HG03045 (cell line): Measurements from ENCODE around the gene UBAC2.
"Not testable (repeated sequence)": the region's sequence is repeated elsewhere in the genome, so short reads cannot be mapped to it uniquely, and the experiment has no call there.

Source experiments
- ATAC-seq: cut with Tn5 transposase; IDR thresholded peaks from one replicate; pipeline ENCODE4 v1.9.1; 2021; ENCODE audit warnings: mild to moderate bottlenecking, moderate library complexity; ENCODE audit not compliant: unreplicated experiment

The UBAC2 gene

DNA sequence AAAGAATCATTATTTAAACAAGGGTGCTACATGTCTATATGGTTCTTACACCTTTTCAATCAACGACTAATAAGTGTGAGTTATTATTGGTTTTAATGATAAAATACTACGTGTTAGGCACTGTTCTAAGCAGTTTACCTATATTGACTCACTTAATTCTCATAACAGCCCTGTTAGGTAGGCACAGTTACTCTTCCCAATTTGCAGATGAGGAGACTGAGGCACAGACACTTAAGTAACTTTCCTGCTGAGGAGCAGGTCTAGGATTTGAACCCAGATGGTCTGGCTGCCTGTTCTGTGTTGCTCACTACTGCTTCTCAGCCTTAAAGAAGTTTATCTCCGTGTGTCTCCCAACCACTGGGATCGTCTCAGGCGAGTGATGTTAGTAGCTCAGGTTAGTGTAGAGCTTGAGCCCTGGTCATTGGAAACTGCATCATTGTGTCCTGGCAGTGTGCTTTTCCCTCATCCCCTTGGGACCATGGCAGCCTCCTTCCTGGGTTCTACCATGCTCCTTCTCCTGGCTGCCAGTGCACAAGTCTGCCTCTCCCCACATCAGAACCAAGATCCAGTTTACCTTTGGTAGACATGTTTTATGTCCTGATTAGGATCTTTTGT, 10.9 kb downstream of the UBAC2 start:
- no peak for ATAC-seq

DNA sequence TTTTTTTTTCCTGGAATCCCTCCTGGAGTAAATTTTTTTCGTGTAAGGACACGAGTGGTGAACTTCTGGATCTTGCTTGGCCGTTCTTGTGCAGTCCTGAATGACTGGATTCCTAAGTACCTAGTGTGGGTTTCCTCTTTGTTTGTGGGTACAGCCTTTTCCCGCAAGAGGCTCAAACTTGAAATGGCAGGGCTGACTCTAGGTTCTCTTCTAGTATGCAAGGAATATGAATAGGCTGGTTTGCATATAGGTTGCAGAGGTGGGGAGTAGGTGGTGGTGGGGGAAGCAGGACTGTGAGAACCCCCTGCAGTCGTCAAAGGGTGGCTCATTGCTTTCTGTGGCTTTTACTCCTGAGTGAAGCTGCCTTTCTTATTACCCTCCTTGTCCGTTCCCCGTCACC, 13.6 kb downstream of the UBAC2 start:
- peak; percentile 72 for ATAC-seq

DNA sequence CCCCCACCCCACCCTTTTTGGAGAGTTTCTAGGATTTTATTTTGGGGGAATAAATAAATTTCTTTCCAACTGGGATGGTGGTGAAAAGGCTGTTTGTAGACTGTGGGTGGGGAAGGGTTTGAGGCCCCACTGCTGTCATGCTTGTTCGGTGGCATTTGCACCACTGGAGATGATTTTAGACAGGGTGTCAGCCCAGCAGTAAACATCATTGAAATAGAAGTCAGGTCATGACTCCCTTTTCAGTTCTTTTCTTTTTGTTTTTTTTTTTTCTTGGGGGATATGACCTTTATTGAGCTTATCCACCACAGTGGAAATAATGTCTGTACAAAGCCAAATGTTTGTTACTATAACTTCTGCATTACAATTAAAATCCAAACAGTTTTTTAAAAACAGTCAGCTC, 14.1 kb downstream of the UBAC2 start:
- ATAC-seq, result no peak

DNA sequence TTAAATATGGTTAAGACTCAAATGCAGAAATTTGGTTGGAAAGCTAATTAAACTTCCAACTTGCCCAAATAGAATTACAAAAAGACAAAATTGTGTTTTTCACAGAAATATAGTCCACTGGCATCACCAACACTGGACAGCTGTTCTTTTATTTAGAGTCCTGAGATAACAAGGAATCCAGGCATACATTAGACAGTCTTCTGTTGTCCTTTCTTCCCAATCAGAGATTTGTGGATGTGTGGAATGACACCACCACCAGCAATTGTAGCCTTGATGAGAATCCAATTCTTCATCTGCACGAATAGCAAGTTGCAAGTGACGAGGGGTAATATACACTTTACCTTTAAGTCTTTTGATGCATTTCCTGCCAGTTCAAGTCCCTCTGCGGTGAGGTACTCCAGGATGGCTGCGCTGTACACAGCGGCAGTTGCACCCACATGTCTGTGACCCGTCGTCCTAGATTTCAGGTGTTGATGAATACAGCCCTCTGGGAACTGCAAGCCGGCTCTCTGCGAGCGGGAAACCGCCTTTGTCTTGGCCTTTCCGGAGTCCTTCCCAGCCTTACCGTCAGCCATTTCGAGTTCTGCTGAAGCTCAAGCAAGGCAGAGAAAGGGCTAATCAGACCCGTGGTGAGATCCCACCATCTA, 14.7 kb downstream of the UBAC2 start:
- ATAC-seq, result no peak

DNA sequence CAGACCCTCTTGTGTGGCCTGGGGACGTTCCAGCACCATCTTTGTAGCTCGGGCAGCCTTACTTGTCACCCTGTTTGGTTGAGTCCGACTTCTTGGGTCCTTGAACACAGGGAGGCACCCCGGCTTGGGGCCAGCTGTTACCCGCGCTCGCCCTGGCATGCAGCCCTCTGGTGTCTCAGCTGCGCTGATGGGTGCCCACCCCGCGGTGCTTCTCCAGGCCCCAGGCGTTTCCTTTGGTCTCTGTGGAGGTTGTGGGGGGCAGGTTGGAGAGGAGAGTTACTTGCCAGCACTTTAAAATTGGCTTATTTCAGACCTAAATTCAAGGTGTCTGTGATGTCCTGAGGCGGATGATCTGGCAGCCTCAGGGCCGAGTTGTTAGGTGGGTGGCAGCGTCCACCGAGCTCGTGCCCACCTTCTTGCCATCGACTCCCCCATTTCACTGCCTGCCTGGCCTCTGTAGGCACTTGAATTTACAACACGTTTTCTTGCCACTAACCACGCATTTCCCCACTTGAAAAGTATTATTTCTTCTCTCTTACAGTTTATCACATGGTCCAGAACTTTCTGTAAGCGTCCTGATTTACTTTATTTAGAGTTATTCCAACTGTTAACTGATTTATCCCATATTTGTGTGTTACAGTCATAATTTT, 16.9 kb downstream of the UBAC2 start:
- no peak for ATAC-seq

DNA sequence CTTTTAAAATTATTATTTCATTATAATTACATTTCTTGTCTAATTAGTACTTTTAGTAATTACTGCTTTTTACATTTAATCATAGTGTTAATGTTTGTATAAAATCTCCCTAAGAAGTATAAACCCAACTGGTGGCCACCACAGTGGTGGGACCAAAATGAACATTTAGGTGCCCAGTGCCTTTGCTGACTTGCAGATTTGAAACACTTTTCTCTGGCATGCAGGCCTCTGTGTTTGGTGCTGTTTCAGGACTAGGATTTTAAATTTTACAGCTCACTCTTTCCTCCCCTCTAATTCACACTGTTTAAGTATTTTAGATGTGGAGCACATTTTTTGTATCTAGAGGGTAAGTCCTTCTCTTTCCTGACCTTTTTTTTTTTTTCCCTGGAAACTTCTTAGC, 17.5 kb downstream of the UBAC2 start:
- no peak for ATAC-seq

DNA sequence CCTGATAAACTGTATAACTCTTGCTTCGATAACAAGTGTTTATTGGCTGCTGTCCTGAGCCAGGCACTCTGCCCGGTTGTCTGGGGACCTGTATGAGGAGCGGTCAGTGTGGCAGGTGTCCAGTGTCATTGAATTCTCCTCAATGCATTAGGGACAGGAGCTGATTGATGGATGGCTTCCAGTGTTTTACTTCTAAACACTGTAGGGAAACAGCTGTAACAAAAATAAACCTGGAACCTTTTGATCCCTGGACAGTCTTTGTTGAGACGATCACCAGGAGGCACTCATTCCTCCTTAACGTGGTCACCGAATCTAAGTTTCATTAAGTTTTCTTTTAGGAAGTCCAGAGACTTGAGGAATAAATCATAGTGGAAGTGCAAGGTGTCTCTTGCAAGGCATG, 17.9 kb downstream of the UBAC2 start:
- no peak for ATAC-seq

DNA sequence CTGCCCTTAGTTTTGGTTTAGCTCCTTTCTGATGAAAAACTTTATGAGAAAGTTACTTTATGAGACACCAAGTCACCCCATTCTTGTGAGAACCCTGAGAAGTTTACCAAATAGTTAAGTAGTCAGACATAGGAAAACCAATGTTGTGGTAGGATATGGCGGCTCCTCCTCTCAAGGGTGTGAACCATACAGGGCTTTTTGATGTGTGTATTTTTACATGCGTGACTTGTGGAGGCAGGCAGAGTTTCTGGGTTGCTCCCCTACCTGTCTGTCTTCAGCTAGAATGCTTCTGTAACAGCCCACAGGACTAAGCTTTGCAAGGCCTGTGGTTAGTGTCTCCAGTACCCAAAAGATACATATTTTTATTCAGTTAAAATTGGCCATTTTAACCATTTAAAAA, 18.3 kb downstream of the UBAC2 start:
- ATAC-seq, result no peak

DNA sequence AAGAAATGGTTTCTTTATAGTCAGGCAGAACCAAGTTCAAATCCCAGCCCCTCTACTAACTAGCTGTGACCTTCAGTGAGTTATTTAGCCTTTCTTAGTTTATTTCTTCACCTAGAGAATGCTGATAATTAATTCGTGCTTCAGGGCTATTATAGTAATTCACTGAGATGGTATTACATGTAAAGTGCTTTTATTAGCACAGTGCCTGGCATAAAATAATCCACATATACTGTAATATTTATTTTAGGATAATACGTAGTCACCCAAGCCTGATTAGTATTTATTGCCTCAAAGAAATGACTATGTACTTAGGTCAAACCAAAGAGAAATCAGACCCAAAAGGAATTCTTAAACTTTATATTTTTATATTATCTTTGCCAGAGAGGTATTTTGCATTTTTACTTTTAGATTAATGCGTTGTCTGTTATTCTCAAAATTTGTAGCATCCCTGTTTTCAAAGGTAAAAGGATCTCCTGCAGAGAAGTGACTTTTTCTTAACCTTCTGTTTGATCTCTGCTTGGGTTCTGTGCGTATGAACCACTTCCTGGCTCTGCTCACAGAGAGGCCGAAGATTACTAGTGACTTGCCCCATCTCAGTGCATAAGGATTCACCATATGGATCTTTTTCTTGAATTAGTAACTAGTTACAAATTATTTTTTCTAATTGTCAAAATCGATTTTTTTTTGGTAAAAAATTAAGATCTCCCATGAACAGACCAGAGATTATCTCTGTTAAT, 19.7 kb downstream of the UBAC2 start:
- no peak for ATAC-seq

DNA sequence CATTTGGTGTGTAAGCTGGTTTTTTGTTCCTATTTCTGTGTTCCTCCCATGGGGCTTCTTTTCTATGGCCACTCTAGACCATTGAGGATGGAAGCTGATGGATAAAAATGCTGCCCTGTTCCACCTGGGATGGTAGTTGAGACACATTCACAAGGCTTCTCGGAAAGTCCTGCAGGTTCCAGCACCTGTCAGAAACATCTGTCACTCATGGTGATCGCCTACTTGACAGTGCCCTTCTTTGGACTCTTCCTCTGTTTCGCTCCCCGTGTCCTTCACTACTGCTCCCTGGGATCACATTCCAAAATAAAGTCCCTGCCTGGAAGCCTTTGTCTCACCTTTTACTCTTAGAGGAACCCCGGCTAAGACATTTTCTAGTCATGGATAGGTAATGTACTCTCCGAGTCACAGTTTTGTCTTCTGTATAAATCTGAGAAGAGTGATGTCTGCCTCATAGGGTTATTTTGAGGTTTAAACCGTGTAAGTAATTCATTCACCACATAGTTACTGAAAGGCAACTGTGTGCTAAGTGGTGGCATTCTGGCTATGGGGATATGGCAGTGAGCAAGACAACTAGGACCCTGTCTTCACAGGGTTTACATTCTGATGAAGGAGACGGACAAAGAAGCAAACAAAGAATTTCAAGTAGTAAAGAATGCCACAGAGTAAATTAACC, 21.0 kb downstream of the UBAC2 start:
- no peak for ATAC-seq

DNA sequence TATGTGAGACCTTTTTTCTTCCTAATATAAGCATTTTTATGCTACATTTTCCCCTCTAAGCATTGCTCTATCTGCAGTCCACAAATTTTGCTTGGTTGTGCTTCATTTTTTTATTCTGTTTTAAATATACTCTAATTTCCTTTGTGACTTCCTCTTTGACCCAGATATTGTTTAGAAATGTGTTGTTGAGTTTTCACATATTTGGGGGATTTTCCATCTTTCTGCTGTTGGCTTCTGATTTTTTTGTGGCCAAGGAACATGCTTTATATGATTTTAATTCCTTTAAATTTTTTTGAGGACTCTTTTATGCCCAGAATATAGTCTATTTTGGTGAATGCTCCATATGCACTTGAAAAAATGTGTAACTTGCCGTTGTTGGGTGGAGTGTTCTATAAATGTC, 22.9 kb downstream of the UBAC2 start:
- no peak for ATAC-seq

DNA sequence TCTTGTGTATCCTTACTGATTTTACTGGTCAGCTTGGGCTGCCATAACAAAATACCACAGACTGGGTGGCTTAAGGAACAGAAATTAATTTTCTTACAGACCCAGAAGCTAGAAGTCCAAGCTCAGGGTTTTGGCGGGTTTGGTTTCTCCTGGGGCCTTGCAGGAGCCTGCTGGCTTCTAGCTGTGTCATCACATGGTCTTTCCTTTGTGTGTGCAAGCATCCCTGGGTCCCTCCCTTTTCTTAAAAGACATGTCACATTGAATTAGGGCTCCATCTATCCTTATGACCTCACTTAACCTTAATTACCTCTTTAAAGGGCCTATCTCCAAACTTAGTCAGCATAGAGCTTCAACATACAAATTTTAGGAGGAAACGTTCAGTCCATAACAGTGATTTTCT, 23.4 kb downstream of the UBAC2 start:
- no peak for ATAC-seq

DNA sequence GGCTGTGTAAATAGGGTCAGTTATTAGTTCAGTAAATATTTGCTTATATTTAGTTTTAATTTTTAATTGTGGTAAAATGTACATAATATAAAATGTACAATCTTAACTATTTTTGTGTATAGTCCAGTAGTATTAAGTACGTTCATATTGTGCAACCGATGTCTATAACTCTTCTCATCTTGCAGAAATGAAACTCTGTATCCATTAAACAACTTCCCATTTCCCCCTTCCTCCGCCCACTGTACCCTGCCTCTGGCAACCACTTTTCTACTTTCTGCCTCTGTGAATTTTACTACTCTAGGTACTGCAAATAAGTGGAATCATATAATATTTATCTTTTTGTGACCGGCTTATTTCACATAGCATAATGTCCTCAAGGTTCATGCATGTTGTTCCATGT, 24.4 kb downstream of the UBAC2 start:
- no peak for ATAC-seq

DNA sequence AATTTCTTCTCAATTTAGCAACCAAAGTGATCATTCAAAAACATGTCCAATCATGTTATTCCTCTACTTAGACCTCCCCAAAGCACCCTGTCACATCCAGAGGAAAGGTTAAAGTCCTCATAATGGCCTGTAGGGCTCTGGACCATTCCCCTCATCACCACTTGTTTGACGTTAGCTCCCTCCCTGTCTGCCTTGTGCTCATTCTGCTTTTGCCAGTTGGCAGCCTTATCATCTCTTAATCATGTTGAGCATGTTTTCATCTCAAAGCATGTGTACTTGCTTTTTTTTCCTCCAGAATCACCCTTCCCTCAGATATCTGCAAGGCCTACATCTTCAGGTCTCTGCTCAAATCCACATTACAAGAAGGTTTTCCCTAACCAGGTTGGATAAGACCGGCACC, 25.9 kb downstream of the UBAC2 start:
- ATAC-seq, result no peak

DNA sequence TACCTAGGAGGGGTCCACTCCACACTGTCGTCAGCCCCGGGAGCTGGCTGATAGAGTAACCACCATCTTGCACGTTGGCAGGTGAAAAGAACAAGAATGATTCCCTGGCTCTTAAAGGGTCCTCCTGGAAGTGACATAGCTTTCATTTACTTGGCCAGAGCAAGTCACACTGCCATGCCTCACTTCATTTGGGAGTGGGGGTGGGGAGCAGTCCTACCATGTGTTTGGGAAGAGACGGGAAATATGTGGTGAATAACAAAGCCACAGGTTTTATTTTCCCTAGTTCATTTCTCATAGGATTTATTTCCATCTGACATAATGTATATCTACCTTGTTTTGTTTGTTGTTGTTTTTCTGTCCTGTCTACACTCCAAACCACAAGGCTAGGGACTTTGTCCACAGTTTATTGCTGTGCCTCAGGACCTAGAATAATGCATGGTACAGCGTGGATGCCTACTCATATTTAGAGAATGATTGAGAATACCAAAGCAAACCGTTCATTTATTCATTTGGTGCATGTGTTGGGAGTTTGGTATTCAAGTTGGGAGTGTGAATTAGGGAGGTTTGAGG, 26.8 kb downstream of the UBAC2 start:
- no peak for ATAC-seq

DNA sequence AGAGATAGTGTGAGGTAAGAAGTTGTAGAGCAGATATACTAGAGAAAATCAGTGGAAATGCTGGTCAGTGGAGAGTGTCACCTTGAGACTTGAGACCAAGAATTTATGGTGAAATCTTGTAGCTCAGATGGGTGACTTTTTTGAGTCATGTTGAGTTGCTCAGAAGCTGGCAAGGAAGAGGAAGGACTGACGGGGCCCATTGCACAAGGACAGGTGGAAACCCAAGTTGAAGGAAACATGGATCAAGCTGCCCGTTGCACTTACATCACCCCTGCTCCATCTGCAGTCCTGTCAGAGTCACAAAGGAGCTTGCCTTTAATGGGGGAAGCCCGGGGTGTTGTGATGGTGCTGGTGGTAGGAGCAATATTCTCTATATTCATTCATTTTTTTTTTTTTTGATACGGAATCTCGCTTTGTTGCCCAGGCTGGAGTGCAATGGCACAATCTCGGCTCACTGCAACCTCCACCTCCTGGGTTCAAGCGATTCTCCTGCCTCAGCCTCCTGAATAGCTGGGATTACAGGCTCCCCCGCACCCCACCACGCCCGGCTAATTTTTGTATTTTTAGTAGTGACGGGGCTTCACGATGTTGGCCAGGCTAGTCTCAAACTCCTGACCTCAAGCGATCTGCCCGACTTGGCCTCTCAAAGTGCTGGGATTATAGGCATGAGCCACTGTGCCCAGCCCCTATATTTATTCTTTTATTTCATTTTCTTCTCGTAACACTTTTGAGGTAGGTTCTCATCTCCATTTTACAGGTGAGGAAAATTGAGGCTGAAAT, 27.4 kb downstream of the UBAC2 start:
- ATAC-seq, result no peak

DNA sequence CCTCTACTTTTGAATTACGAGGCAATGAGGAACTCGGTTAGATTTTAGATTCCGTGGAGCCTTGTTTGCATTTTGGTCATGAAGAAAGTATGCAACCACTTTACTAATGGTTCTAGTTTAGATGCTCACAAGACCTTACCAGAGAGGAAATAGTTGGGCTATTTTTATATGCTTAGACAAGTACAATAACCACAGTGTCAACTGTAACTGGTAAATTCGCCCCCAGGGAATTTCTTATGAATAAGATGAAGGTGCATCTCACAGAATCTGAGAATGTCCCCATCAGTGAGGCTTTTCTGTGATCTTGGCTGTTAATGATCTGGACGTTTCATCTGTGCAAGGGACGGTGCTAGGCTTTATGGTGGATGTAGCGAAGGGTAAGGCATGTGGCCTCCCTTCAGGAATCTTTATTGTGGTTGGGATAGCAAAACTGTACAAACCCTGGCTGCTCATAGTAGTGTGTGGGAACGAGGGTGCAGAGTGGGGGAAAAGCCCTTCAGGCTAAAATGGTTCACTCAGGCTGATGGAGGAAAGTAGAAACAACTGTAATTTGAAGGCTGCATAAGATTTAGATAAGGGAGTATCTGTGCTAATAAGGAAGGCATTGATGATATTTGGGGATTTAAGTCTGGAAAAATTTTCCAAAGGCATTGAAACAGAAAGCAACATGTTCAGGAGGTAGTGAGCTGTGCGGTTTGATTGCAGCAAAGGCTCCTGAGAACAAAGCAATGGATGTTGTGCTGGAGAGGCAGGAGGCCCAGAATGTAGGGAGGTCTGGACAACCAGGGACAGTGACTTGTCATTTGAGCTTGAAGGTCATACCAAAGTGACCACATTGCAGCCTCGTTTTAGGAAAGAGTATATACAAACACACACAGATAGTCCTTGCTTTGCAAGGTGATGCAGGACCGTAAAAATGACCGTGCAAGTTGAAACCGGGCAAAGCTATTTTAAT, 28.4 kb downstream of the UBAC2 start:
- ATAC-seq, result peak; percentile 90

DNA sequence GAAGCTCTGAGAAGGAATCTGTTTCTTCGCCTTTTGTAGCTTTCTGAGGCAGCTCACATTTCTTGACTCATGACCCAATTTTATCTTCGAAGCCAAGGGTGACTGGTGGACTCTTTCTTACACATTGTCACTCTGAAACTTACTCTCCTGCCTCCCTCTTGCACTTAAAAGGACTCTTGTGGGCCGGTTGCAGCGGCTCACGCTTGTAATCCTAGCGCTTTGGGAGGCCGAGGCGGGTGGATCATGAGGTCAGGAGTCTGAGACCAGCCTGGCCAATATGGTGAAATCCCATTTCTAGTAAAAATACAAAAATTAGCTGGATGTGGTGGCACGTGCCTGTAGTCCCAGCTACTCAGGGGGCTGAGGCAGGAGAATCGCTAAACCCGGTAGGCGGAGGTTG, 29.9 kb downstream of the UBAC2 start:
- not testable (repeated sequence) for ATAC-seq

DNA sequence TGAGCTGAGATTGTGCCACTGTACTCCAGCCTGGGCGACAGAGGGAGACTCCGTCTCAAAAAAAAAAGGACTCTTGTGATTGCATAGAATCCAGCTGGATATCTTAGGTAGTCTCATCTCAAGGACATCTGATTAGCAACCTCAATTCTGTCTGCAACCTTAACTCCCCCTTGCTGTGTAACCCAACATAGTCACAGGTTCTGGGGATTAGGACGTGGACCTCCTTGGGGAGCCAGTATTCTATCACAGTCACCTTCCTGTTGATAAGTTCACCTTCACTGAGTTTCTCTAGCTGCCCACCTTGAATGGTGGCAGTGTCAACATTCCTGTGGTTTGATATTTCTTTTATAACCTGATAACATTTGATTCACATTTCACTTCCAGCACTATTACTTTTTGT, 30.3 kb downstream of the UBAC2 start:
- ATAC-seq, result no peak
